NCI-H524 (cell line): ENCODE data around the gene FIGNL1.

Experiments used
- DNase-seq, 2 experiments: peaks; one replicate each; lab custom pipeline; 2025; lab: John Stamatoyannopoulos, UW

FIGNL1 gene

DNA sequence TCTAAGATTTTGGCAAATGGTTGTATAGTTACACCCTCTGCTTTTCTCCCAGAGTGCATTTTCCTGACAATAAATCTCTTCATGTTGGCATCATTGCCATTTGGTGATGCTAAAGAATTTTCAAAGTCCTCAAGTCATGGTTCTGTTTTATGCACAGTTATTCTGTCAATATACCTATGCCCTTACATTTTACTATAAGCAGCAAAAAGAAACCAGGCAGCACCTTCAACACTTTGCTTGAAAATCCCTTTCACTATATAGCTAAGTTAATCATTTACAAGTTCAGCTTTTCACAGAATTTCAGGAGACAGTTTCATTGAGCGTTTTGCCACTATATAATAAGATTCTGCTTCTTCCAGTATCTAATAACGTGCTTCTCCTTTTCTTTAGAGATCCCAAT, 22.6 kb downstream of the FIGNL1 start:
- no peak for DNase-seq

DNA sequence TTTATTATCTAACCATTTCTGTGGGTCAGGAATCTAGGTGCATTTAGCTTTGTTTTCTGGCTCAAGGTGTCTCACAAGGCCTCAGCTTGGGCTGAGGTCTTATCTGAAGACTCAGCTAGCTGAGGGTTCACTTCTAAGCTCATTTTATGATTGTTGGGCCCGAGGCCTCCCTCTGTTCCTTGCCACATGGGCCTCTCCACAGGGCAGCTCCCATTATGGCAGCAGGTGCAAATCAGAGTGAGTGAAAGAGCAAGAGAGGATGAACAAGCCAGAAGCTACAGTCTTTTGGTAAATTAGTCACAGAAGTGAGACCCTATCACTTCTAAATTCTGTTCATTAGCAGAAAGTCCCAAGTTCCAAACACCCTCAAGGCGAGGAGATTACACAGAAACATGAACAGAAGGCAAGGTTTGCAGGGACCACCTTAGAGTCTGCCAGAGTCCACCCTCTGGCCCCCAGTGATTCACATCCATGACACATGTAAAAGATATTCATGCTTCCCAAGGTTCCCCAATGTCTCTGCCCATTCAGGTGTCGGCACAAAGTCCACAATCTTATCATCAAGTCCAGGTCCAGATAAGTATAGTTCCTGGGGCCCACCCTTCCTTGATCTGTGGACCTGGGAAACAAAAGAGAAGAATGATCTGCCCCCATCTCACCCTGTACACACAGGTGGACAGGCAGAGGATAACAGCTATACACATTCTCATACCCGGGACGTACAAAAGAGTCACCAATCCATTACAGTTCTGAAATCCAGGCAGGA, 23.7 kb downstream of the FIGNL1 start:
- DNase-seq = no peak

- no peak for DNase-seq
These were observed 24.8 kb downstream of the FIGNL1 start for GRCh38 chr7:50425318-50425717.

DNA sequence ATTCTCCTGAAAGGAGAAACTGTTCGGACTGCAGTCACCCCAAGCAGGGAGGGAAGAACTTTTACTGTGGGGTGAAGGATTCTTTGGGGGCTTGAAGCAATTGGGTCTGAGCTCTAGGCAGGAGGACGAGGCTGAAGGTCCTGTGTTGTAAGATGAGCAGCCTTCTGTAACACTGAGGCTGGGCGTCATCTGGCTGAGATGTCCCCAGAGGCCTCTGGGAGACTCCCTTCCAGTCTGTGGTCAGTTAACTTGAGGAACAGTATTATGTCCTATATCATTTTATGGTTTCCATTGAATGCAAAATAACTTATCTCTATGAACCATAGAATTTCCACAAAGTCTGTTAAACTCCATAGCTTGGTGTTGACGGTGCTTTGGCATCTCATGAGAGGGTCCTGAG, 26.3 kb downstream of the FIGNL1 start:
- no peak for DNase-seq

DNA sequence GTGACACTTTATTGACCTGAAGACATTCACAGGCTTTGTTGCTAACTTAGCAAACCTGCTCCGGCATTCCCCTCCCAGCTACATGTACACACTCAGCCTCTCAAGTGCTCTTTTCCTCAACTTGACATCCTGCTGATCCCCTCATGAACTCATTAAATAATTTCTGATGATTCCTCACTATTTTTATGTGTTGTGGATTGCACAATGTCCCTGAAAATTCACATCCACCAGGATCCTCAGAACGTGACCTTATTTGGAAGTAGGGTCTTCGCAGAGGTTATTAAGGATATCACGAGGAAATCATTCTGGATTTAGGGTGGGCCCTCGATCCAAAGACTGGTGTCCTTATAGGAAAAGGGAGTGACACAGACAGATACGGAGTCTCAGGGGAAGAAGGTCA, 27.3 kb downstream of the FIGNL1 start:
- no peak for DNase-seq

- no peak for DNase-seq
These were observed 29.1 kb downstream of the FIGNL1 start for GRCh38 chr7:50421043-50421442.

DNA sequence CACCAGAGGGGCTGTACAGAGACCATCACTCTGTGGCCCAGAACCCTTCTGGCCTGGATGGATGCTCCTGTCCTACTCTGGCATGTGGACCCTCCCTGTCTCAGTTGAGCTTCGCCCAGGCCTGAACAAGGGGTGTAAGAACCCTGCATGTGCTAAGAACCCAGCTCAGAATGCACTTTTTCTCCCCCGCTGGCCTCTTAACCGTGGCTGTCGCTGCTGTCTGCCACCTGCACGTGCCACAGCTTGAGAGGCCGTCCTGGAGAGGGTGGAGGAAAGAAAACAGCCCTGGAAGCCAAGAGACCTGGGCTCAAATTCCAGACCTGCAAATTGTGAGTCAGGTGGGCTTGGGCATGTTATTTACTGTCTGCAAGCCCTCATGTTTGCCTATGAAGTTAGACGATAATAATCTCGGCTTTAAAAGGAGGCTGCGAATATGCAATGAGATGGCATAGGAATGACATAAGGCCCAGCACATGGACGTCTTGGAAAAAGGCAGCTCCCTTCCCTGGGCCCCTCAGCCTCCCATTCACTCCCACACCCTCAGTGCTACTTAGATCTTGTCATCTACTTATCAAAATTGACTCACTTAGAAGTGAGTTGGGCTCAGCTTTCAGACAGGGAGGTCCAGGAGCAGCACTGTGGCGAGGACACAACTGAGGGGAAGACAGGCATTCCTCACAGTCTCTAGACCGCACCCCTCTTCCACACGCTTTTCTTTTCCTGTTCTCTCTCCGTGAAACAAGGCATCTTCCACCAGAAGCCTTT, 31.4 kb downstream of the FIGNL1 start:
- DNase-seq = peak in 1 of 2 experiments; percentile 15

GRCh38 chr7:50418086-50418515, 32.0 kb downstream of the FIGNL1 start:
- DNase-seq = peak; percentile 64 to 84

- DNase-seq = no peak
These were observed 33.5 kb downstream of the FIGNL1 start for GRCh38 chr7:50416527-50417182.

DNA sequence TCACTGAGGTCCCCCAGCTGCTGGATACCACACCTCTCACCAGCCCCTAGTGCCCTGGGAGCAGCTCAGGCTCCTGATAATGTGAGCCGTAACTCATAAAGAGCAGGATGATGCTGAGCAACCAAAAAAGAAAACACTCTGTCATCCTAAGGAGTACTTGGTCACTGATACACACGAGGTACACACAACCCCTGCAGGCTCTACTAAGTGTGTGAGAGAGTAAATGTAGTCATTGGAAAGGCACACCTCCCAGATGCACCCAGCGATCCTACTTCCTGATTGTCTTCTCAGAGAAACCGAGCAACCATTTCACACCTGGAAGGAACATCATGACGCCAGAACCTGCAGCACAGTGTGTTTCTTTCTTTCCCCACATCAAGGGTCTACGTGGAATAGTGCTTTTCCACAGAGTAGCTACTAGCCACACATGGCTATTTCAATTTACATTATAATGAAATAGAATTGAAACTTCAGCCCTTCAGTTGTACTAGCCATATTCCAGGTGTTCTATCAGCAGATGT, 34.2 kb downstream of the FIGNL1 start:
- DNase-seq = no peak

DNA sequence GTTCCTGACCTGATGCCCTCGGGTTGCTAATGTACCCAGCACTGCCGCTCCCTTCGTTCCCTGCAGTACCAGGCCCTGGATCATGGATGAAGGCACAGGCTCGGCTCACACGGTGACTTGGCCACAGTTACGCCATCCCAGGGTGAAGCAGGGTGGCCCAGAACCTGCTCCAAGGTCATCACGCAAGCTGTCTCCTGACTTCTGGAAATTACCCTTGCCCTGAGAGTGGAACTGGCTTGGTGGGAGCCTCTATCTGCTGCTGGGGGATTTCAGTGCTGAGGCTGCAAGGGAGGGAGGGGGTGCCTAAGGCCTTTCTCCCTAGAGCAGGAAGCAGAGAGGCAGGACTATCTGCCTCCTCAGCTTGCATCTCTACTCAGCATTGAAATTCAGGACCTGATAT, 36.6 kb downstream of the FIGNL1 start:
- no peak for DNase-seq

DNA sequence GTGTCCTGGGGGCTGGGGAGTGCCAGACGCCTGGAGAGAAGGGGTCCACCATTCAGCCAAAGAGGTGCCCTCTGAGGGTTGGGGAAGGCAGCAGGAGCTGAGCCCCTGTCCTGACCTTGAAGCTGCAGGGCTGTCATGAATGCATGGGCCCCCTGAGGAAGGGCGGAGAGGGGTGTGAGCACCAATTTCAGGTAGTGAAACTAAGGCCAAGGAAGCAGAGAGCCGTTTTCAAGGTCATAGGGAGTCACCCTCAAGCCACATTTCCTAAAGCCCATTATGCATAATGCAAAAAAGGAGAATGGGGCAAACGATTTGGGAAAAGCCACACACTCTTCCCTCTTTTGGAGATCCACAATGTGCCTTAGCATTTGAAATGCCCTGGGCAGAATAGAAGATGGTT, 37.2 kb downstream of the FIGNL1 start:
- no peak for DNase-seq

- DNase-seq = no peak
These were observed 38.8 kb downstream of the FIGNL1 start for GRCh38 chr7:50411332-50411731.

GRCh38 chr7:50409856-50410745, 40.0 kb downstream of the FIGNL1 start:
- no peak for DNase-seq

DNA sequence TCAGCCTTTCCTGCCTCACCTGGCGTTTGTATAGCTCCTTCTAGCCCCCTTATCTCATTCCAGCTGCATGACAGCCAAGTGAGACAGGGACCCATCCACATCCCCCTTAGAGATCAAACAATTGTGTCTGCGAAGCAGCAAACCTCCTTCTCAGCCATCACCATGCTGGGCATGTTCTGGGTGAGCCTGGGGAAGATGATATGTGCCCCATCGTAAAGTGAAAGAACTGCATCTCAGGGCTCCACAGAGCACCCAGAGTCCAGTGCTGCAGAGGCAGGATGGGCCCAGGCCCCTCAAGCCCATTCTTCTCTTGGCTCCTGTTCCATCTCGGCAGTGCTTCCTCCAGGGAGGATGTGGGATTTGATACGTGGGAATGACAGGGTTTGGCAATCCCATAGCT, 43.2 kb downstream of the FIGNL1 start:
- no peak for DNase-seq

- DNase-seq = no peak
These were observed 44.9 kb downstream of the FIGNL1 start for GRCh38 chr7:50405221-50405620.

DNA sequence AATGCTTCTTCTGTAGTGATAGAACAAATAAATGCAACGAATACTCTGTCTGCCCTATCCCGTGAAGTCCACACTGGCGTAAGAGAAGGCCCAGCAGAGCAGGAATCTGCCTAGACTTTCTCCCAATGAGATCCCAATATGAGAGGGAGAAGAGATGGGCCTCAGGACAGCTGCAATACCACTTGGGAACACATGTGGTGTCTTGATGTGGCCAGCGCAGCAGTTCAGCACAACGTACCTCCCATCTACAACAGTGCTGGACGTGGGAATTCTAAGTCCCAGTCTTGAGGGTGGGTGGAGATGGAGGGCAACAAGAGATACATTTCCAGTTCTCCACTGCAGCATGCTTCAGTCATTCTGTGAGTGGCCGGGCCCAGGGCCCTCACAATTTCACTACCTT, 45.8 kb downstream of the FIGNL1 start:
- peak in 1 of 2 experiments; percentile 5 for DNase-seq

- peak; percentile 17 to 47 for DNase-seq
These were observed 50.0 kb downstream of the FIGNL1 start for GRCh38 chr7:50400114-50400513.

DNA sequence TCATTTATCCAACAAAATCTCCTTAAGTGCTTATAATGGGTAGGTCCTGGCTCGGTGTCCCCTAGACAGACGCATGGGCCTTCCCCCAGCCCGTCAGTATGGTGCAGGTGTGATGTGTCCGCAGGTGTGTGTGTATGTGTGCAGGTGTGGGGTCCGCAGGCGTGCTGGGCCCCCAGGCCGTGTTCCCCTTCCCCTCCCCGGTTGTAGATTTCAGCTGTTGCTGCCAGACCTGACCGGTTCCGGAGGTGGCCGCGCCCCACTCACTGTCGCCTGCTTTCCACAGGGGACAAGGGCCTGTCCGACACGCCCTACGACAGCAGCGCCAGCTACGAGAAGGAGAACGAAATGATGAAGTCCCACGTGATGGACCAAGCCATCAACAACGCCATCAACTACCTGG, 50.5 kb downstream of the FIGNL1 start:
- DNase-seq = no peak

- no peak for DNase-seq
These were observed 50.9 kb downstream of the FIGNL1 start for GRCh38 chr7:50399206-50399605.

- DNase-seq = no peak
These were observed 52.2 kb downstream of the FIGNL1 start for GRCh38 chr7:50397971-50398324.
